Measurements from ENCODE around the gene ALAS1.

GRCh38 chr3:52193065-52193464 lies 4.9 kb upstream of the ALAS1 start:
- TF ChIP-seq, protein P1, sequence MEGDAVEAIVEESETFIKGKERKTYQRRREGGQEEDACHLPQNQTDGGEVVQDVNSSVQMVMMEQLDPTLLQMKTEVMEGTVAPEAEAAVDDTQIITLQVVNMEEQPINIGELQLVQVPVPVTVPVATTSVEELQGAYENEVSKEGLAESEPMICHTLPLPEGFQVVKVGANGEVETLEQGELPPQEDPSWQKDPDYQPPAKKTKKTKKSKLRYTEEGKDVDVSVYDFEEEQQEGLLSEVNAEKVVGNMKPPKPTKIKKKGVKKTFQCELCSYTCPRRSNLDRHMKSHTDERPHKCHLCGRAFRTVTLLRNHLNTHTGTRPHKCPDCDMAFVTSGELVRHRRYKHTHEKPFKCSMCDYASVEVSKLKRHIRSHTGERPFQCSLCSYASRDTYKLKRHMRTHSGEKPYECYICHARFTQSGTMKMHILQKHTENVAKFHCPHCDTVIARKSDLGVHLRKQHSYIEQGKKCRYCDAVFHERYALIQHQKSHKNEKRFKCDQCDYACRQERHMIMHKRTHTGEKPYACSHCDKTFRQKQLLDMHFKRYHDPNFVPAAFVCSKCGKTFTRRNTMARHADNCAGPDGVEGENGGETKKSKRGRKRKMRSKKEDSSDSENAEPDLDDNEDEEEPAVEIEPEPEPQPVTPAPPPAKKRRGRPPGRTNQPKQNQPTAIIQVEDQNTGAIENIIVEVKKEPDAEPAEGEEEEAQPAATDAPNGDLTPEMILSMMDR (IDR thresholded peaks at IDR 0.05): no peak
- TF ChIP-seq POLR2AphosphoS5 (IDR thresholded peaks at IDR 0.05): no peak
- TF ChIP-seq POLR2A (IDR thresholded peaks at IDR 0.05): no peak

Measured in transverse colon (tissue), 4 donors.